H1 (cell line): Measurements from ENCODE around the gene POMT2. TPM values are rescaled to one million over a fixed set of nuclear protein-coding genes. Genes with fewer than 3 reads are reported as not detected.

Source experiments
- CTCF ChIA-PET: fragments of 300-600 bp; sonication (Branson Sonifier 250); formaldehyde crosslinking; loops from one replicate; lab custom pipeline; 2021; ENCODE audit not compliant: partially characterized antibody; lab: Charles Lee
- POLR2A ChIA-PET: fragments of 300-600 bp; sonication (Branson Sonifier 250); formaldehyde crosslinking; loops from one replicate; lab custom pipeline; 2021; ENCODE audit warnings: inconsistent platforms; ENCODE audit not compliant: partially characterized antibody; lab: Charles Lee
- DNase-seq, 2 experiments: peaks; one replicate each; pipeline versions ENCODE4 v3.0.0 to v3.0.0-alpha.2; 2010 to 2022; ENCODE audit warnings: low spot score in 2 of 2, low read depth in 1 of 2, mixed read lengths in 1 of 2
- FAIRE-seq: peaks from 2 replicates; lab custom pipeline; 2011; peaks lifted over from hg19 to GRCh38; lab: Jason Lieb, UNC
- H2AFZ ChIP-seq: 2 replicates; pipeline ENCODE4 v1.8.1; 2012; ENCODE audit warnings: low read length, inconsistent platforms
- H2AK5ac ChIP-seq: 2 replicates; pipeline ENCODE4 v1.6.1; 2013; ENCODE audit warnings: low read depth, low read length
- H2BK120ac ChIP-seq: replicated peaks from 2 replicates; pipeline ENCODE3; 2013; ENCODE audit warnings: low read depth, low read length, inconsistent platforms
- H2BK12ac ChIP-seq: 2 replicates; pipeline ENCODE4 v1.6.1; 2013; ENCODE audit warnings: low read depth, low read length
- H2BK15ac ChIP-seq: 2 replicates; pipeline ENCODE4 v1.6.1; 2013; ENCODE audit warnings: low read length
- H2BK20ac ChIP-seq: 2 replicates; pipeline ENCODE4 v1.6.1; 2013; ENCODE audit warnings: low read length
- H2BK5ac ChIP-seq: 2 replicates; pipeline ENCODE4 v1.6.1; 2013; ENCODE audit warnings: low read depth, low read length
- H3K14ac ChIP-seq: 2 replicates; pipeline ENCODE4 v1.6.1; 2013; ENCODE audit warnings: inconsistent platforms; ENCODE audit not compliant: insufficient read length
- H3K18ac ChIP-seq: 2 replicates; pipeline ENCODE4 v1.6.1; 2013; ENCODE audit warnings: low read length; ENCODE audit errors: extremely low read depth
- H3K23ac ChIP-seq: 2 replicates; pipeline ENCODE4 v1.6.1; 2013; ENCODE audit warnings: inconsistent platforms; ENCODE audit not compliant: insufficient read length
- H3K23me2 ChIP-seq: 2 replicates; pipeline ENCODE4 v1.6.1; 2013; ENCODE audit warnings: low read depth, low read length
- H3K27ac ChIP-seq: 2 replicates; pipeline ENCODE4 v1.6.1; 2011; ENCODE audit warnings: low read depth, low read length, inconsistent platforms
- H3K27me3 ChIP-seq, 4 experiments: replicated peaks in 1 of 4; 1 replicate in 1 of 4; 2 replicates in 3 of 4; pipeline versions ENCODE4 v1.6.1 to v1.8.1; 2011 to 2013; ENCODE audit warnings: low read length in 3 of 4, mild to moderate bottlenecking in 3 of 4, inconsistent platforms in 2 of 4, mixed read lengths in 2 of 4, moderate library complexity in 1 of 4; ENCODE audit not compliant: control insufficient read depth in 3 of 4, insufficient read depth in 3 of 4; ENCODE audit errors: extremely low read depth in 1 of 4
- H3K36me3 ChIP-seq, 4 experiments: 2 replicates each; pipeline versions ENCODE4 v1.6.1 to v1.8.1; 2011 to 2013; ENCODE audit warnings: mild to moderate bottlenecking in 4 of 4, low read length in 3 of 4, moderate library complexity in 2 of 4, control low read depth in 1 of 4, inconsistent platforms in 1 of 4; ENCODE audit not compliant: insufficient read depth in 4 of 4, control insufficient read depth in 2 of 4
- H3K4ac ChIP-seq: replicated peaks from 2 replicates; pipeline ENCODE3; 2013; ENCODE audit warnings: low read length, low read depth, mixed read lengths, inconsistent platforms; ENCODE audit not compliant: insufficient read length
- H3K4me1 ChIP-seq, 4 experiments: replicated peaks in 1 of 4; 1 replicate in 1 of 4; 2 replicates in 3 of 4; pipeline versions ENCODE4 v1.6.1 to v1.8.1; 2011 to 2013; ENCODE audit warnings: low read length in 3 of 4, inconsistent platforms in 2 of 4, mixed read lengths in 1 of 4; ENCODE audit not compliant: insufficient read depth in 4 of 4, control insufficient read depth in 3 of 4
- H3K4me2 ChIP-seq, 2 experiments: 2 replicates each; pipeline versions ENCODE4 v1.6.1 to v1.8.1; 2011 to 2013; ENCODE audit warnings: low read depth in 2 of 2, low read length in 2 of 2, control low read depth in 1 of 2, inconsistent platforms in 1 of 2, mild to moderate bottlenecking in 1 of 2; ENCODE audit not compliant: insufficient read depth in 1 of 2
- H3K4me3 ChIP-seq, 4 experiments: fragments of 200-600, 300-600 bp in 1 of 4; sonication (generic), shearing (Covaris generic), sonication (Bioruptor Twin) in 1 of 4; 2 replicates each; pipeline versions ENCODE4 v1.5.1 to v1.8.1; 2011 to 2016; ENCODE audit warnings: low read length in 4 of 4, low read depth in 3 of 4, control low read depth in 2 of 4, inconsistent platforms in 2 of 4, mild to moderate bottlenecking in 2 of 4, mixed read lengths in 1 of 4, moderate library complexity in 1 of 4; ENCODE audit not compliant: insufficient read depth in 2 of 4; ENCODE audit errors: extremely low read depth in 1 of 4
- H3K56ac ChIP-seq: replicated peaks from 2 replicates; pipeline ENCODE3; 2013; ENCODE audit warnings: low read depth, mild to moderate bottlenecking, mixed read lengths, low read length, inconsistent platforms; ENCODE audit not compliant: insufficient read length
- H3K79me1 ChIP-seq: 2 replicates; pipeline ENCODE4 v1.6.1; 2013; ENCODE audit warnings: low read depth, low read length, control low read depth
- H3K79me2 ChIP-seq, 2 experiments: 2 replicates each; pipeline versions ENCODE4 v1.6.1 to v1.8.1; 2012 to 2013; ENCODE audit warnings: low read length in 2 of 2, mild to moderate bottlenecking in 2 of 2, inconsistent platforms in 1 of 2; ENCODE audit not compliant: insufficient read depth in 2 of 2, control insufficient read depth in 1 of 2
- H3K9ac ChIP-seq, 4 experiments: replicated peaks in 1 of 4; 1 replicate in 1 of 4; 2 replicates in 3 of 4; pipeline versions ENCODE4 v1.6.1 to v1.8.1; 2011 to 2013; ENCODE audit warnings: low read depth in 3 of 4, low read length in 3 of 4, control low read depth in 2 of 4, mild to moderate bottlenecking in 2 of 4, moderate library complexity in 2 of 4, inconsistent platforms in 1 of 4; ENCODE audit errors: extremely low read depth in 1 of 4
- H3K9me3 ChIP-seq, 2 experiments: 2 replicates each; pipeline versions ENCODE4 v1.6.1 to v1.8.1; 2012 to 2013; ENCODE audit warnings: mild to moderate bottlenecking in 2 of 2, moderate library complexity in 2 of 2, control low read depth in 1 of 2, inconsistent platforms in 1 of 2, low read depth in 1 of 2, low read length in 1 of 2, mixed read lengths in 1 of 2; ENCODE audit not compliant: insufficient read depth in 2 of 2
- H4K20me1 ChIP-seq, 2 experiments: replicated peaks in 1 of 2; 2 replicates each; pipeline versions ENCODE3 to v1.8.1; 2011 to 2013; ENCODE audit warnings: inconsistent platforms in 2 of 2, low read length in 2 of 2, mild to moderate bottlenecking in 1 of 2; ENCODE audit not compliant: insufficient read depth in 2 of 2, control insufficient read depth in 1 of 2
- H4K5ac ChIP-seq: 2 replicates; pipeline ENCODE4 v1.6.1; 2013; ENCODE audit warnings: low read length, low read depth, mixed read lengths, inconsistent platforms; ENCODE audit not compliant: insufficient read length
- H4K8ac ChIP-seq: 2 replicates; pipeline ENCODE4 v1.8.0; 2013; ENCODE audit warnings: mild to moderate bottlenecking, moderate library complexity, low read length, inconsistent platforms; ENCODE audit not compliant: insufficient read depth; ENCODE audit errors: extremely low read depth
- H4K91ac ChIP-seq: replicated peaks from 2 replicates; pipeline ENCODE3; 2013; ENCODE audit warnings: low read length, mixed read lengths, inconsistent platforms; ENCODE audit not compliant: insufficient read length
- CBX5 ChIP-seq: fragments of 300-800, 300-1000 bp; sonication (generic); IDR thresholded peaks from 2 replicates; pipeline ENCODE4 v1.7.1; 2016; ENCODE audit warnings: antibody characterized with exemption, low read length, low read depth
- CTBP2 ChIP-seq: IDR thresholded peaks from 2 replicates; pipeline ENCODE4 v1.7.0; 2011; ENCODE audit warnings: borderline replicate concordance, mild to moderate bottlenecking, moderate library complexity, mixed read lengths, low read length; ENCODE audit not compliant: insufficient read depth, insufficient read length
- EZH2 ChIP-seq: fragments of 200-600 bp; sonication (generic); IDR thresholded peaks from 2 replicates; pipeline ENCODE4 v1.7.1; 2012; ENCODE audit warnings: low read depth, mild to moderate bottlenecking, moderate library complexity, low read length, inconsistent platforms; ENCODE audit not compliant: severe bottlenecking
- HDAC2 ChIP-seq, 2 experiments: fragments of 300-600 bp in 1 of 2; sonication (generic) in 1 of 2; IDR thresholded peaks; 2 replicates each; pipeline ENCODE4 v1.6.1; 2011 to 2012; ENCODE audit warnings: low read depth in 2 of 2, low read length in 2 of 2, mild to moderate bottlenecking in 2 of 2, moderate library complexity in 2 of 2, borderline replicate concordance in 1 of 2, inconsistent platforms in 1 of 2
- JUND ChIP-seq: IDR thresholded peaks from 2 replicates; pipeline ENCODE4 v1.6.1; 2011; ENCODE audit warnings: mild to moderate bottlenecking, improper control_type of control experiment, low read length
- KDM1A ChIP-seq: fragments of 200-600, 300-600 bp; sonication (generic); IDR thresholded peaks from 2 replicates; pipeline ENCODE4 v1.7.1; 2016; ENCODE audit warnings: mild to moderate bottlenecking, low read length, borderline replicate concordance
- RAD21 ChIP-seq, 2 experiments: IDR thresholded peaks in 1 of 2; conservative IDR thresholded peaks in 1 of 2; 2 replicates each; pipeline ENCODE4 v1.6.1; 2011; ENCODE audit warnings: low read depth in 2 of 2, low read length in 2 of 2, improper control_type of control experiment in 1 of 2, inconsistent platforms in 1 of 2, mild to moderate bottlenecking in 1 of 2, moderate library complexity in 1 of 2
- RFX5 ChIP-seq: IDR thresholded peaks from 2 replicates; pipeline ENCODE4 v1.6.1; 2011; ENCODE audit warnings: low read depth, low read length, improper control_type of control experiment, borderline replicate concordance
- SIRT6 ChIP-seq: IDR thresholded peaks from one replicate; pipeline ENCODE4 v1.7.1; 2012; ENCODE audit warnings: low read length, inconsistent platforms
- TAF1 ChIP-seq: IDR thresholded peaks from 2 replicates; pipeline ENCODE4 v1.6.1; 2011; ENCODE audit warnings: mild to moderate bottlenecking, low read depth, low read length
- WGBS, 2 experiments: shearing (Covaris generic) in 1 of 2; methylation state at CpG; one replicate each; pipeline versions ENCODE4 v1.1.6 to v1.1.7; 2013 to 2015; ENCODE audit warnings: low lambda C conversion rate in 2 of 2, mixed read lengths in 2 of 2, inconsistent platforms in 1 of 2, low coverage in 1 of 2, missing lambda C conversion rate in 1 of 2; ENCODE audit not compliant: insufficient replicate concordance in 2 of 2, insufficient coverage in 1 of 2, insufficient read length in 1 of 2; ENCODE audit errors: extremely low coverage in 1 of 2, missing lambda C conversion rate in 1 of 2; 5-methylcytosine and 5-hydroxymethylcytosine counted together
- polyA plus RNA-seq, 7 experiments: library from polyadenylated mRNA; depleted of rRNA in 3 of 7; stranded (reverse) in 5 of 7; unstranded in 2 of 7; fragments of >200 nt in 5 of 7; fragments of 200-250 nt in 2 of 7; gene quantifications; 1 replicate in 5 of 7; 2 replicates in 1 of 7; 4 replicates in 1 of 7; pipeline versions ENCODE4 v1.2.1 to v1.2.3, GENCODE V29; 2011 to 2013; ENCODE audit warnings: missing spikeins in 2 of 7, mixed read lengths in 2 of 7
- total RNA-seq: library from RNA; stranded (reverse); fragmentation: NEBNext Ultra II Directional; extraction: Animal tissue kit (Norgen Biotek cat#: 25700); gene quantifications from 2 replicates; pipeline ENCODE4 v1.2.1, GENCODE V29; 2021

Gene POMT2
- total and polyA plus RNA-seq, 2 of the 8 experiments (the other 6 are each of a cell fraction or from before 2014, with no cell fraction given), result 20.8 to 44.9 TPM

DNA sequence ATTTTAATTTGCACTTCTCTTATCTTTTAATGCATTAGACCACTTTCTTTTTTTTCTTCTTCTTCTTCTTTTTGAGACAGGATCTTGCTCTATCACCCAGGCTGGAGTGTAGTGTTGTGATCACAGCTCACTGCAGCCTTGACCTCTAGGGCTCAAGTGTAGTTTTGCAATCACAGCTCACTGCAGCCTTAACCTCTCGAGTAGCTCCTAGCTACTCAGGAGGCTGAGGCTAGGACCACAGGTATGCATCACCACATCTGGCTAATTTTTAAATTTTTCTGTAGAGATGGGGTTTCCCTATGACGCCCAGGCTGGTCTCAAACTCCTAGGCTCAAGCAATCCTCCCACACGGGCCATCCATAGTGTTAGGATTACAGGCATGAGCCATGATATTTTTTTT is 43.5 kb upstream of the POMT2 start:
- H4K91ac ChIP-seq, result no peak overlapping the region
- POLR2A ChIA-PET, result no interaction called here
- H3K79me2 ChIP-seq, result no peaks in the 10 kb centered on the region
- CTCF ChIA-PET, result interaction anchor here (0.7 to 1.3 kb wide), 3 partner anchors 15 to 255 kb away, joined by 3 read pairs; no protein-coding TSS in a partner anchor
- DNase-seq (no peak), FAIRE-seq (no peak)
- no peak overlapping the region for H3K14ac ChIP-seq
- no peak overlapping the region for H2AK5ac ChIP-seq
- no peak overlapping the region for H4K8ac ChIP-seq
- H3K27me3 ChIP-seq, result no peaks in the 10 kb centered on the region
- no peak overlapping the region for H3K18ac ChIP-seq
- no peak overlapping the region for H3K9ac ChIP-seq
- no peaks in the 10 kb centered on the region for H3K23me2 ChIP-seq
- H3K27ac ChIP-seq, result no peak overlapping the region
- no peaks in the 10 kb centered on the region for H3K9me3 ChIP-seq
- no peak overlapping the region for H3K23ac ChIP-seq
- H3K4me3 ChIP-seq, result no peak overlapping the region
- no peak overlapping the region for H3K4ac ChIP-seq
- no peak overlapping the region for H2BK12ac ChIP-seq
- no peak overlapping the region for H2AFZ ChIP-seq
- H2BK15ac ChIP-seq, result no peak overlapping the region
- no peaks in the 10 kb centered on the region for H3K79me1 ChIP-seq
- no peak overlapping the region for H2BK20ac ChIP-seq
- H3K4me1 ChIP-seq, result no peaks in the 10 kb centered on the region
- H3K4me2 ChIP-seq, result no peak overlapping the region
- H2BK120ac ChIP-seq, result no peak overlapping the region
- H2BK5ac ChIP-seq, result no peak overlapping the region
- no peak overlapping the region for H3K56ac ChIP-seq
- H3K36me3 ChIP-seq, result no peaks in the 10 kb centered on the region
- H4K5ac ChIP-seq, result no peak overlapping the region
- H4K20me1 ChIP-seq, result no peaks in the 10 kb centered on the region
- 75% methylated on average over 3 of the region's 3 CpGs; no CpG with 5 or more reads in 1 of the 2 experiments for WGBS, 2 experiments
- TF ChIP-seq CTBP2 (no peak), TAF1 (no peak), CBX5 (no peak), JUND (no peak), KDM1A (no peak), HDAC2 (IDR thresholded peaks at IDR 0.05; ENCODE audit: borderline replicate concordance in 1 of 2, low read depth in 2 of 2, low read length in 2 of 2) (no peak), RFX5 (no peak), RAD21 (IDR thresholded peaks at IDR 0.05 in 1 of 2, conservative IDR thresholded peaks at IDR 0.05 in 1 of 2; ENCODE audit: low read depth in 2 of 2, low read length in 2 of 2) (no peak), EZH2 (no peak), SIRT6 (no peak)
